ENCODE results near the gene EDN3.
"Not testable (repeated sequence)": the region's sequence is repeated elsewhere in the genome, so short reads cannot be mapped to it uniquely, and the experiment has no call there.

Gene EDN3

DNA sequence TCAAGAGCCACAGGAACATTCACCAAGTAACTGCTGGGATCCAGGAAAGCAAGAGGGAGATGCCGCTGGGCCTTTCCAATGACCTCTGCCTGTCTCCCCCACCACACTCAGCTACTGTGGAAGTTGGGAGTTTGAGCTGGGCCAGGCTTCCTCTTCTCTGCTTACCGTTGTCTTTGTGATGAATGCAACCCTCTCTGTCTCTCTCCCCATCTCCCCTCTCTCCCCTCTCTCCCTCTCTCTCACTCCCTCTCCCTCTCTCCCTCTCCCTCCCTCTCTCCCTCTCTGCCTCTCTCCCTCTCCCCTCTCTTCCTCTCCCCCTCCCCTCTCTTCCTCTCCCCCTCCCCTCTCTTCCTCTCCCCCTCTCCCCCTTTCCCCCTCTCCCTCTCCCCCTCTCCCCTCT is 54.8 kb downstream of the EDN3 start:
- H3K9me3 Mint-ChIP-seq = no peaks in the 10 kb centered on the region
- peaks cover 15% of the 10 kb centered on the region for H3K4me1 Mint-ChIP-seq (ENCODE audit: low read depth)
- no peaks in the 10 kb centered on the region for H3K36me3 Mint-ChIP-seq (ENCODE audit: low read depth)
- H3K27ac Mint-ChIP-seq = no peak overlapping the region
- peaks cover 9% of the 10 kb centered on the region for H3K27me3 Mint-ChIP-seq
- no peak overlapping the region for H3K4me3 Mint-ChIP-seq
- intact Hi-C loops (cut with micrococcal nuclease) = no loop called here

DNA sequence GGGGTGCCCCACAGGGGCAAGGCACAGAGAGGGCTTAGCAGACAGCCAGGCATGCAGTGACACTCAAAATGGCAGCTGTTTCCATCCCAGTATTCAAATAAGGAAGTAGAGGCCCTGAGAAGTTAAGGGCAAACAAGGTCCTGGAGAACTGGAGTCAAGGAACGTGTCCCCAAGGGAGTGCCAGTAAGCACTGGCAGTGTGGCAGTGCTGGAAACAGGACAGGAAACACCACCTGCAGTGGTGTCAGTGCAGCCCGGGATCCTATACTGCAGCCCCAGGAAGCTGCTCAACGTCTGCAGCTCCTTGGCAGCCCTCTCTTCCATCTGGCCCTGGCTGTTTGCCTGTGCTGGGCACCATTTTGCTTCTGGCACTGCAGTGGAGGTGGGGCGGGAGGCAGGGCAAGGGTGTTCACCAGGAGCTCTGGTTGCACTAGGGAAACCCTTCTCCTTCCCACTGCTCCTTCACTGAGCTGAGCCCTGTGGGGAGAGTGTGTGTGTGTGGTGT is 56.3 kb downstream of the EDN3 start:
- Mint-ChIP-seq H3K9me3 (no peaks in the 10 kb centered on the region), H3K27ac (no peak overlapping the region), H3K4me3 (no peak overlapping the region), H3K36me3 (ENCODE audit: low read depth) (no peaks in the 10 kb centered on the region), H3K27me3 (peaks cover 11% of the 10 kb centered on the region), H3K4me1 (ENCODE audit: low read depth) (peaks cover 15% of the 10 kb centered on the region)
- intact Hi-C loops (cut with micrococcal nuclease) = no loop called here

DNA sequence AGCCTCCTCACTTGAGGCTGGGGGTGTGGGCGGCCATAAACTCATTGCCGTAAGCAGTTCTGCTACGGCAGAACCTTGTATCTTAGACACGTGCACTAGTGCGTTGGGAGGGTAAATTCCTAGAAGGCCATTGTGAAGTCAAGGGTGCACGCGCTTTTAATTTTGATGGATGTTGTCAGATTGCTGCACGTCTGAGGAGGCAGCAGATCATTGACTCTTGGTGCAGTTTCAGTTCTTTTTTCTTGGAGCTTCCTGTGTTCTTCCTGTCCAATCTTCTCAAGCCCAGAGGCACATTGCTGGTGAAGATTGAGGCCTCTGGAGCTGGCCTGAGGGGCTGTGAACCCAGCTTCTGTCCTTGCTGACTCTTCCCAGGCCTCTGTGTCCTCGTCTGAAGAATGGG is 58.4 kb downstream of the EDN3 start:
- H3K9me3 Mint-ChIP-seq; intact Hi-C loops (cut with micrococcal nuclease); H3K27ac Mint-ChIP-seq; H3K4me3 Mint-ChIP-seq; H3K36me3 Mint-ChIP-seq (ENCODE audit: low read depth): not testable (repeated sequence)
- peaks cover 15% of the 10 kb centered on the region for H3K4me1 Mint-ChIP-seq (ENCODE audit: low read depth)
- H3K27me3 Mint-ChIP-seq = peaks cover 11% of the 10 kb centered on the region

DNA sequence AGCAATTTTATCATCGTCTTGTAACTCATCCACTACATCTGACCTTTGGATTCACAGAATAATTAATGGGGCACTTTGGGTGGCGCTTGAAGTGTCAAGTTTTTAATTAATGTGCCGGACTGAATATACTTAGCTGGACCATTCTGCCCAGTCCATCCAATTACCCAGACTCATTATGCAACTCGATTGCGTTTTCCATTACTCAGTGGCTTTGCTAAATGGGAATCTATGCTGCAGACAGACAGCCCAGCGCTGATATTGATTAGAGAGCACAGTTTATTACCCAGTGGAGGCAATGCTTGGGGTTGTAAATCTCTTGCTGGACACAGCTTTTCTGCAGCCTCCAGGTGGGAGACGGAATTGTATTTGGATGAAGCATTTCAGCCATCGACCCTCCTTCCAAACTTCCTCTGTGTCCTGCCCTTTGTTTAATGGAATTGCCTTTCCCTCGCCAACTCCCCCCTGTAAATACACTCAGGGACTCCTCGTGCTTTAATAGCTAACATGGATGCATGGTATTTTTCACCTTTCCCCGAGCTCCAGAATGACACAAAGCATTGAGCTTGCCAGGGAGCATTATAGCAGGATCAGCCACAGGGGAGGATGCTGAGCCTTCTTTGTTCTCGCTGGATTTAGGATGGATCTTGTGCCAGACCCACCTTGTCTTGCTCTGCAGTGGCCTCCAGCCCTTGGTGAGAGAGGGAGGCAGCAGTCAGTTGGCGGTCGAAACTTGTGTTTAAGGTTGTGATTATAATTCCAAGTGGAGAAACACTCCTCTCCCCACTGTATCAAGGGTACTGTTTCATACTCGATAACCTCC is 59.7 kb downstream of the EDN3 start:
- Mint-ChIP-seq H3K4me3 (no peak overlapping the region), H3K9me3 (no peaks in the 10 kb centered on the region), H3K36me3 (ENCODE audit: low read depth) (no peaks in the 10 kb centered on the region), H3K27ac (no peak overlapping the region), H3K27me3 (peaks cover 11% of the 10 kb centered on the region), H3K4me1 (ENCODE audit: low read depth) (peaks cover 15% of the 10 kb centered on the region)
- intact Hi-C loops (cut with micrococcal nuclease) = no loop called here

DNA sequence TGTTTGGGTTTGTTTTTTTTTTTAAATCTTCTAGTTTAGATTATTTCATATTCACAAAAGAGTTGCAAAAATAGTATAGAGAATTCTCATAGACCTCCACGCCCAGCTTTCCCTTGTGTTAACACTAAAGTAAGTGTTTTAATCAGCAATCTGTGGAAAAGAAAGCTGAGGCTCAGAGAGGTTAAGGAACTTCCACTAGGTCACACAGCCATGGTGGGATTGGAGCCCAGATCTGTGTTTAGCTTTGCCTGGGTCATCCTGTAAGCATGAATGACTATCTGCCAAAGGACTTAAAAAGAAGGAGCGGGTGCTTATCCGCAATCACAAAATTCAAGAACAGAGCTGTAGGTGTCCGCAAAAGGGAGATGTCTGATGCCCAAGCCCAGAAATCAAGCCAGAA is 60.5 kb downstream of the EDN3 start:
- intact Hi-C loops (cut with micrococcal nuclease) = no loop called here
- no peak overlapping the region for H3K4me3 Mint-ChIP-seq
- peaks cover 13% of the 10 kb centered on the region for H3K4me1 Mint-ChIP-seq (ENCODE audit: low read depth)
- H3K27ac Mint-ChIP-seq = no peak overlapping the region
- no peaks in the 10 kb centered on the region for H3K36me3 Mint-ChIP-seq (ENCODE audit: low read depth)
- no peaks in the 10 kb centered on the region for H3K9me3 Mint-ChIP-seq
- H3K27me3 Mint-ChIP-seq = peaks cover 9% of the 10 kb centered on the region

DNA sequence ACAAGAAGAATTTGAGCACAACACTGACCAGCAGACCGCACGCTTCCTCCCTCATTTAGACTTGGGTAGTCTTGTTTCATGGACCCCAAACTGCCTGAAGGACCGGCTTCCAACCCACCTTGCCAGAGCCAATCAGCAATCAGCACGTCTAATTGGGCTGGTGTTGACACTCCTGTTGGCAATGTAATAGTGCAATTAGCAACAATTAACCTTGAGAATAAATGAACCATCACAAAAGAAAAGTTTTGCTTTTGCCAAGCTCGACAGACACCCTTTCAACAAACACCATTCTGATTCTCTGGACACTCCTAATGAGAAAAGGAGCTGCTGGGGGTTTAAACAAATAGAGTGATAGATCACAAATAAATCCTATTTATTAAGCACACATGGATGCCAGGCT is 61.0 kb downstream of the EDN3 start:
- H3K9me3 Mint-ChIP-seq = no peaks in the 10 kb centered on the region
- intact Hi-C loops (cut with micrococcal nuclease) = no loop called here
- H3K4me1 Mint-ChIP-seq (ENCODE audit: low read depth) = peaks cover 8% of the 10 kb centered on the region
- H3K27me3 Mint-ChIP-seq = peaks cover 7% of the 10 kb centered on the region
- H3K36me3 Mint-ChIP-seq (ENCODE audit: low read depth) = no peaks in the 10 kb centered on the region
- no peak overlapping the region for H3K4me3 Mint-ChIP-seq
- no peak overlapping the region for H3K27ac Mint-ChIP-seq

DNA sequence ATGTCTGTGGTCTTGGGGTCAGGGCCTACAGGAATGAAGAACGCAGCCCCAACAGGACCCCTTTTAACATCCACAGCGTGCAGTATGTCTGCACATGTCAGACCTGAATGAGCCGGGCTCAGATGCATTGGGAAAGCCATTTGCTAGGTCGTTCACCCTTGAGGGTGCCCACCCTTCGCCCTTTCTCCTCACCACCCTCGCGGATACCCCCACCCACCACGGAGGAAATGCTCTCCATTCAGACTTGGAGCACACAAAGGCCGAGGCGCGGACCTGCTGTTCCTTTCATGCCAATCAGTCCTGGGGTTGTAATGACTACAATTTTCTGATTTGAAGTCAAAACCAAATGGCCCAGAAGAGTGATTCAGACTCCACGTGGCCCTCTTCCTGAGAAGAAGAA is 62.7 kb downstream of the EDN3 start:
- Mint-ChIP-seq H3K4me1 (ENCODE audit: low read depth) (peaks cover 7% of the 10 kb centered on the region), H3K4me3 (no peak overlapping the region), H3K36me3 (ENCODE audit: low read depth) (no peaks in the 10 kb centered on the region), H3K27ac (no peak overlapping the region), H3K27me3 (peaks cover 4% of the 10 kb centered on the region), H3K9me3 (no peaks in the 10 kb centered on the region)
- intact Hi-C loops (cut with micrococcal nuclease) = no loop called here

DNA sequence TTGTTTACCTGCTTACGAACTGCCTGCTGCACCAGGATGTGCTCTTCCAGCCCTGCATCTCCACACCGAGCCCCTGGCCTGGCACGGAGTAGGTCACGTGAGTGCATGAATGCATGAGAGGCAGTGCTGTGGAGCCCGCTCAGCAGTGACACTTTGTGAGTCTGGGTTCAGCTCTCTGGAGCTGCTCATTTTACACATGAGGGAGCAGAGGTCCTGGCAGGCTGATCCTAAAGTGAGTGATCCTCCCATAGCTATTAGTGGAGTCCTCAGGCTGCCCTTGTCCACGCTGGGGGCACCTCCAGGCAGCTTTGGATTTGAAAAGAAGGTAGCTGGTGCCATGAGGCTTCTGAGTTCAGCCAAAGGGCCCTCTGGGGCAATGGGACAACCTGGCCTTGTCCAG is 64.2 kb downstream of the EDN3 start:
- Mint-ChIP-seq H3K9me3 (no peaks in the 10 kb centered on the region), H3K27ac (no peak overlapping the region), H3K4me1 (ENCODE audit: low read depth) (no peaks in the 10 kb centered on the region), H3K27me3 (peaks cover 2% of the 10 kb centered on the region), H3K4me3 (no peak overlapping the region), H3K36me3 (ENCODE audit: low read depth) (no peaks in the 10 kb centered on the region)
- intact Hi-C loops (cut with micrococcal nuclease) = no loop called here

DNA sequence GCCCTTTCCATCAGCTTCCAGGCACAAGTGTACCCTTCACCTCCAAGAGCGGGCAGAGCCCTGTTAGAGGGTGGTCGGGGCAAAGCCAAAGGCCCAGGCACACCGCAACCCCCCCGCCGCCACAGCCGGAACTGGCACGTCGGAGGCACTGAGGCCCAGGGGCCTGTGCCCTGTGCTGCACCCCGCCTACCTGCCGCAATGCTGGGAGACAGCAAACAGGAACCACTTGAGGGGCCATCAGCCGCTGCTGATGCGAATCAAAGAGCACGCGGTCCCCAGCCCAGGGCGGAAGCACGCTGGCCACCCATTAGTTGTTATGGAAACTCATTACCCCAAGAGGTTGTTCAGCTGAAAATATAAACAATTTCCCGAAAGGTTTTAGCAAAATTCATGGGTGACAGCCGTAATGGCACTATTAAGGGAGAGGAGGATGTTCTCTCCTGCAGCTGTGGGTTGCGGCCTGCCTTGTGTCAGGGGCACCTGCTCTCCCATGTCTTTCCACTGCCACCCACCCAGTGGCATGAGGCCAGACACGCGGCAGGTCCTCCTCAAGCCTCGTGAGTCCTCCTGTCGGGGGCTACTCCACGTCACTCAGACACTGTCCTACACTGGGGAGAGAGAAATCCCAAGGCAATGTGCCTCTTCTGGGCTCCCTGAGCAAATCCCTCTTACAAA is 65.3 kb downstream of the EDN3 start:
- Mint-ChIP-seq H3K27me3 (no peaks in the 10 kb centered on the region), H3K36me3 (ENCODE audit: low read depth) (no peaks in the 10 kb centered on the region), H3K4me1 (ENCODE audit: low read depth) (no peaks in the 10 kb centered on the region), H3K4me3 (no peak overlapping the region), H3K27ac (no peak overlapping the region), H3K9me3 (no peaks in the 10 kb centered on the region)
- intact Hi-C loops (cut with micrococcal nuclease) = no loop called here

DNA sequence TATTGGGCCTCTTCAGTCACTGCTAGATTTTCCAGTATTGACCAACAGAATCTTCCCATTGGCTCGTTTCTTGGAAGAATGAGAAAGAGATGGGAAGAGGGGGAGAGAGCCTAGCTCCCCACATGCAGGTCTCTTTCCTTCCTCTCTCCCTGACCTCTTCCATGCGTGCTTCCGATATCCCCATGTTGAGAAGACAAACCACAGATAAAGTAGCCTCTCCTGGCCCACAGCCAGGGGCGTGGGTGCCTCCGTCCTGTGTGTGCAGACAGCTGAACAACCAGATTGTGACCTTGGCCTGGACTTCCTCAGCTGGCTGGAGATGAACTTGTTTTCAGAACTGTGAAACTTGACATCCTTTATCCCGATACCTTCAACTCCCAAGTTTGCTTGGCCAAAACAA is 71.0 kb downstream of the EDN3 start:
- H3K4me1 Mint-ChIP-seq (ENCODE audit: low read depth) = no peaks in the 10 kb centered on the region
- peaks cover 3% of the 10 kb centered on the region for H3K27me3 Mint-ChIP-seq
- H3K36me3 Mint-ChIP-seq (ENCODE audit: low read depth) = no peaks in the 10 kb centered on the region
- intact Hi-C loops (cut with micrococcal nuclease) = no loop called here
- no peak overlapping the region for H3K4me3 Mint-ChIP-seq
- H3K27ac Mint-ChIP-seq = no peak overlapping the region
- no peaks in the 10 kb centered on the region for H3K9me3 Mint-ChIP-seq

DNA sequence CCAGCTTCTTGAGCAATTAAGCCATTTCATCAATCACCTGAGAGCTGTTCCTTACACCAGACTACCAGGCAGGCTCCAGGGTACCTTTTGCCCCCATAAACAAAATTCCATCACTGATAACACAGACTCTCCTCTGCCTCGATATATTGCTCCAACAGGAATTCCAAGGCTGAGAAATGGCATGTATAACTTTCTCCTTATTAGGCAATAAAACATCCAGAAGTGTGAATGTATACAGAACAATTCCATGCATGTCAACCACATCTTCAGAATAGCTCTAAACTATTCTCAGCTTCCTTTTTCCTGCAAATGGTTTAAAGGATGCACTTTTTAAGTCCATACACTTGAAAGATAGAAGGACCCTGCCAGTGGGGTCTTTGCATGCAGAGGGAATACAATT is 73.8 kb downstream of the EDN3 start:
- H3K9me3 Mint-ChIP-seq = no peaks in the 10 kb centered on the region
- H3K4me1 Mint-ChIP-seq (ENCODE audit: low read depth) = no peaks in the 10 kb centered on the region
- H3K4me3 Mint-ChIP-seq = no peak overlapping the region
- intact Hi-C loops (cut with micrococcal nuclease) = no loop called here
- peaks cover 3% of the 10 kb centered on the region for H3K27me3 Mint-ChIP-seq
- H3K36me3 Mint-ChIP-seq (ENCODE audit: low read depth) = no peaks in the 10 kb centered on the region
- H3K27ac Mint-ChIP-seq = no peak overlapping the region

DNA sequence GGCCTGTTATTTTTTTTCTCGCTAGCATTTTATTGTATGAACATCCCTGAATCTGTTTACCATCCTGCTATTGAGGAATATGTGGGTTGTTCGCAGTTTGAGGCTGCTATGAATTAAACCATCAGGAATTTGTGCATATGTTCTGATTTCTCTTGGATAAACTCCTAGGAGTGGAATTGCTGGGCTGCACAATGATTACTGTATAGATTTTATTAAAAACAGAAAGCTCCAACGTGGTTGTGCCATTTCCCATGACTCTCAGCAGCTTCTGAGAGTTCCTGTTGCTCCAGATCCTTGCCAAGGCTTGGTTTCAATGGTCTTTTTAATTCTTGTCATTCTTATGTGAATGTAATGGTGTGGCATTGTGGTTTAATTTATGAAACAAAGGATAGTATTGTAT is 75.1 kb downstream of the EDN3 start:
- Mint-ChIP-seq H3K36me3 (ENCODE audit: low read depth) (no peaks in the 10 kb centered on the region), H3K27me3 (peaks cover 6% of the 10 kb centered on the region), H3K9me3 (no peaks in the 10 kb centered on the region), H3K4me1 (ENCODE audit: low read depth) (no peaks in the 10 kb centered on the region), H3K4me3 (no peak overlapping the region), H3K27ac (no peak overlapping the region)
- intact Hi-C loops (cut with micrococcal nuclease) = no loop called here

Measured in dendritic cell treated with granulocyte-macrophage colony-stimulating factor and Interleukin-4, amounts not matched to agents 40 ng/mL and 50 ng/mL, for 4 days (primary cell).